Measurements from ENCODE around the gene RING1.

RING1 gene

DNA sequence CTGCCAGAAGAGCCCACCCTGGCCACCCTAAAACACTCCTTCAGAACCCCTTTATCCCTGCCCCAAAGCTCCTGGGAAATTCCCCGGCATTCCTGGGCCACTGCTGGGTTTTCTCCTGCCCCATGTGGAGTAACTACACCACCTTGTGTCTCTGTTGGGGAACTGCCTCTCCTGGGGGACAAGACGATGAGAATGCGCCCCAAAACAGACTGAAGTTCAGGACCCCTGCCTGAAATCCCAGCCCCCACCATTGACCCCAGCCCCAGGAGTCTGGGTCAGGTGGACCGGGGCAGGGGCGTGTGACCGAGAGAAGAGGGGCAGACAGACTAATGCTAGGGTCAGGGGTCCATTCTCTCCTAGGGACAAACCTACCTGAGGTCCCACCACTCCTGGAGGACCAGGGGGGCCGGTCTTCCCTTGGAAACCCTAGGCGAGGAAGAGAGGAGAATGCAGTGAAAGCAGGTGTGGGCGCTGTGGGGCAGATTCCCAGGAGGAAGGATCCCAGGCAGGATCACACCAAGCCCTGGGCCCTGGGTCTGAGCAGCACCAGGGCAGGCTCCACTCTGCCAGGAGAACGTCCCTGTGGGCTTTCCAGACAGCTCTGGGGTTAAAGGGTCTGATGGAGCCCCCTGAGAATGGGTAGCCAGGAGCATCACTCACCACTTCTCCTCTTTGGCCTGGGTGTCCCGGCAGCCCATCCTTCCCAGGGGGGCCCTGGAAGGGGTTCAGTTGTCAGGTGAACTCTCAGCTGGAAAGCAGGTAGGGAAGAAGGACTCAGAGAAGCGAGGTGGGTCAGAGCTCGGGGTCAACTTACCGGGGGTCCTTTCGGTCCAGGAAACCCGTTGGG lies 35.4 kb upstream of the RING1 start:
- no peak for FAIRE-seq

DNA sequence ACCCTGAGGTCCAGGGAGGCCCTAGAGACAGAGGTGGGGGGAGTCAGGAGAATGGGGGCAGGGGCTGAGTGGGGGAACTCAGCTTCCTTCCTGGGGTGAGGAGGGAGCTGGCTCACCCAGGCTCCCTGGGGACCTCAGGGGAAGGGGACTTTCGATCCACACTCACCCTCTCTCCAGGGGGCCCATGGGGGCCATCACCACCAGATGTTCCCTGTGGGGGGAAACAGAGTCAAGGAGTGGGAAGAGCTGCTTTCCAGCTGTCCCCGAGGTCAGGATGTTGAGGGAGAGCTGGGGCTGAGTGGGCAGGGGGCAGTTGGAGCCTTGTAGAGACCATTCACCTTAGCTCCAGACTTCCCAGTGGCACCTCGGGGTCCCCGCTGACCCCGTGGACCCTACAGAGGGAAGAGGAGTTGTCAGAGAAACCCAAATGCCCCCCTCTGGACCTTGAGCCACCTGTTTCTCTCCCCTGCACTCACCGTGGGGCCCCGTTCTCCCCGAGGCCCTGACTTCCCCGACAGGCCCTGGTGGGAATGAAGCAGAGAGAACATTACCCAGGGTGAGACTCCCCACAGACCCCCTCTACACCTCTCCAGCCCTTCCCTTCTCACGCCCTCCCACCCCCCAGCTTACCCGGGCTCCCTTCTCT lies 34.6 kb upstream of the RING1 start:
- FAIRE-seq: no peak

DNA sequence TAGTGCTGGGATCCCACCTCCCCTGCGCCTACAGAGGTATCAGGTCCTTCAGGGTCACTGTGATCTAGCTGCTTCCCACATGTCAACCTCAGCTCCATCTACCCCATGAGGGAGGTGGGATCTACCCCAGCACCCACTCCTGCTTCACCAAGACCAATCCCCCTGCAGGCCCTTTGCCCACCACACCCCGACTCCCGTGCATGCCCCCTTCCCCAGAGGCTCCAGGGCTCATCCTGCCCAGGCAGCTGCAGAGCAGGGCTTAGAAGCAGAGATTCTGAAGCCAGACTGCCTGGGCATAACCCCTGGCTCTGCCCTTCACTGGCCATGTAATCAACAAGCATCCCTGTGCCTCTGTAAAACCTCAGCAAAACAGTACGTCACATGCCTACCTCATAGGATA lies 33.5 kb upstream of the RING1 start:
- FAIRE-seq: no peak

DNA sequence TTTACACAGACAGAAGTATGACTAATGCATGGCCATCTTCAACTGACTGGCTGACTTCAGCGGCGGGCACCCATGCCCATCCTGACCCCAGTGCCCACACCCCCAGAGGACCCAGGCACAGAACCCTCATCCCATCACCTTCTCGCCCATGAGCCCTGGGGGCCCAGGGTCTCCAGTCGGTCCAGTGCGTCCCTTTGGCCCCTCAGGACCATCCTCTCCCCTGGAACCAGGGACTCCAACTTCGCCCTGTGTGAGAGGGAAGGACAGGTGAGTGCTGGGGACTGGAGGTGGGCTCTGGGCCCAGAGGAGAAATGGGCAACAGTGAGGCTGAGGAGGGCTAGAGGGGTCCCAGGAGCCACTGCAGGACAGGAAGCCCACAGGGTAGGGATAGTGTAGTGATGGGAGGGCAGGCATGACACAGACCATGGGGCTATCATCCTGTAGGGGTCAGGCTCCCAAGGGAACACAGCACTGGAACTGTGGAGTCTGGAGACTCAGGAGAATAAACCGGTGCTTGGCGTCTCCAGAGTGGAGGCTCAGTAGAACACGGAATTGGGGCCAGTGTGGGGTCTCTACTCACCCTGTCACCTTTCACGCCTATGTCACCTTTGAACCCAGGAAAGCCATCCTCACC lies 32.7 kb upstream of the RING1 start:
- FAIRE-seq: no peak

DNA sequence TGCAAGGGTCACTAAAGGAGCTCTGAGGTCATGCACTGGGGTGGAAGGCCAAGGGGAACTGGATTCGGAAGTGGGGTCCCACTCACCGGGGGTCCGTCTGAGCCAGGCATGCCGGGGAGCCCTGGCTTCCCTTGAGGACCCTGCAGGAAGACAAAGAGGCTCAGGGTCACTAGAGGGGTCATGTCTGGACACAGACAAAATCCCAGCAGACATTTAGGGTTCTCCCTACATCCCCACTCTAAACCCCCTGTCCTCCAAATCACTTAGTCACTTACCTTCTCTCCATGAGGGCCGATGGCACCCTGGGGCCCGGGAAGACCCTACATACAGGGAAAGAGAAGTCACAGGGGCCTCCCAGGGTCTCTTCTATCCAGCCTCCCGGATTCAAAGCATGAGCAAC lies 31.4 kb upstream of the RING1 start:
- FAIRE-seq: no peak

DNA sequence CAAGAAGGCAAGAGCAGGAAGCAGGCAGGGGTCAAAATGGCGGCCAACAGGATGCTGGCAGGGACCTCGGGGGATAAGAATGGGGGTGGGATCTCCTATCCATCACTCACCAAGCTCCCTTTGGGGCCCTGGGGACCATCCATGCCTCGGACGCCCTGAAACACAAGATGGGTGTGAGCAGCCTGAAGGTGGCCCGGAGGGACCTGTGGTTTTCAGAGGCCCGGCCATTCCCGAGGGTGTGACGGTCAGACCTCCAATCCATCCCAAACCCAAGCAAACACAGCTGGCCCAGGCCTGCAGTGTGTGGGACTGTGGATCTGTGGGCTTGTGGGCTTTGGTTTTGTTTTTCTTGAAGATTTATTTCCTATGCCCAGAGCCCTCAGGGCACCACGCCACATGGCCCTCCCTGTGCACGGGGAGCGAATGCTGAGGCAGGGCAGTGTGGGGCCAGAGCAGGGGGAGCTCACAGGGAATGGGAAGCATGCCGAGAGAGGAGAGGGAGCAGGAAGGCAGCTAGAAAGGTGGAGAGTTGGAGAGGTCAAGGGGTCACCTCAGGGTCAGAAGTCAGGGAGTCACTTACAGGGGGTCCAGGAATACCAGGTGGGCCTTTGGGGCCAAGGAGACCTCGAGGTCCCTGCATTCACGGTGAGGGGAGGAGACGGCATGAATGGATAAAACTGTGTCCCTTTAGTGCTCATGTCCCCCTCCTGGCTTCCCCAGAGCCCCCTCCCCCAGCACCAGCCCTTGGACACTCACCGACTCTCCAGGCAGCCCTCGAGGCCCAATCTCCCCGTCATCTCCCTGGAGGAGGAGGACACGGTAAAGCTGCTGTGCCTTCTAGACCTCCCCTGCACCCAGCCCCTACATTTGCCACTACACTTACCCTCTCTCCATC lies 30.5 kb upstream of the RING1 start:
- no peak for FAIRE-seq

DNA sequence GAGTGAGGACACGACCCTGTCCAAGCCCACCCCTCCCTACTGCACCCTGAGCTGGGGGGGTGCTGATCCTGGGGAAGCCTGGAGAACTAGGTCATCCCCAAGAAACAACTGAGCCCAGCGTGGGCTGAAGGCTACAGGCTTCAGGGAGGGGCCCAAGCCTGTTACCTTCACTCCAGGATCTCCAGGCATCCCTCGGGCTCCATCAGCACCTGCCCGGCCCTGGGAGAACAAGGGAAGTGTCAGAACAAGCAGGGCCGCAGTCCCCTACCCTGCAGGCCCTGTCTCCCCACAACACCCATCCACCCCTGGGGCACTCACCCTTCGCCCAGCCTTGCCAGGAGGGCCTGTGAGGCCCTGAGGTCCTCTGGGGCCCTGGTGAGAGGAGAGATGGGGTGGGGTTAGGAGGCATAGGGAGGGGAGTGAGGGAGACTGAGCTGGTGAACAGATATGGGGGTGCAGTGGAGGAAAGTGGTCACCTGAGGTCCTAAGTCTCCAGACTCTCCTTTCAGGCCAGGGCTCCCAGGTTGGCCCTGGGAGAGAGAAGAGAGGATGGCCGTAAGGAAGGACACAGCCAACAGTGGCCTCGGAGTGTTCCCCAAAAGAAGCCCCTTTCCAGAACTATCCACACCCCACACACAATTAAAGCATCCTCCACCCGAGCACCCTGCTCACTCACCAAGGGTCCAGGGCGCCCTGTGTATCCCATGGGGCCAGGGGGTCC lies 29.4 kb upstream of the RING1 start:
- no peak for FAIRE-seq

DNA sequence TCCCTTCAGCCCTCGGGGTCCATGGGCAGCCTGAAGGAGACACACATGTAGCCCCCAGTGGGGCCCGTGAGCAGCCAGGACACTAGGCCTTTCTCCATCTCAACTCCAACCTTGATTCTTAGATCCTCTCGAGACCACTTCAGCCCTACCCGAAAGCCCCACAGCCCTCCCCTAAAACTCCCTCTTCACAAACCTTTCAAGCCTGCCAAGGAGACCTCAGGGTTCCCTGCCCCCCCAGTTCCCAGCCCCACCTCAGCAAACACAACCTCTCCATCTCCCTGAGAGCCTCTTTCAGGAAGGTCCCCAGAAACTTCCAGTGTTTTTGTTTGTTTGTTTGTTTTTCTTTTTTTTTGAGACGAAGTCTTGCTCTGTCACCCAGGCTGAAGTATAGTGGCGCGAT lies 27.2 kb upstream of the RING1 start:
- no peak for FAIRE-seq

DNA sequence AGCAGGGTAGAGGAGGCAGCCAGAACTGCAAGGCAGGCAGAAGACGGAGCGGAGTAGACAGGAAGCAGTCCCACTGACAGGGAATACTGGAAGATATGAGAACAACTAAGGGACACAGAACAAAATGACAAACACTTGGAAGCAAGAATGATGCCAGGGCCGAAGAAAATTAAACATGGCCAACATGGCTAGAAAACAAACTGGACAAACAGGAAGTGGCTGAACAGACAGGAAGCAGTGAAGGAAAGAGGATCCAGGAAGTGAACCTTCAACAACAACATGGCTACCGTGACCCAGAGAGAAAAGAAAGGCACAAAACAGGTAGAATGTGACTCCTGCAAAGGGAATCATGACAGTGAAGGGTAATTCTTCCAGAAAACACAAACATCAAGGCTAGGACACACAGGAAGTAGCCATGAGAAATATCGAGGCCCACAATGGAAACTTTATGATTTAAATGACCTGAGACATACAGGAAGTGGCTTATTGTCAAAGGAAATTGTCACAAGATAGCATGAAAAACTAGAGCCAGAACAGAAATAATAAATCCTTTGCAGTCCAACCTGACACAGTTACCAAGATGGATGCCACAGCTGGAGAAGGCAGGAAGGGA lies 25.1 kb upstream of the RING1 start:
- no peak for FAIRE-seq

DNA sequence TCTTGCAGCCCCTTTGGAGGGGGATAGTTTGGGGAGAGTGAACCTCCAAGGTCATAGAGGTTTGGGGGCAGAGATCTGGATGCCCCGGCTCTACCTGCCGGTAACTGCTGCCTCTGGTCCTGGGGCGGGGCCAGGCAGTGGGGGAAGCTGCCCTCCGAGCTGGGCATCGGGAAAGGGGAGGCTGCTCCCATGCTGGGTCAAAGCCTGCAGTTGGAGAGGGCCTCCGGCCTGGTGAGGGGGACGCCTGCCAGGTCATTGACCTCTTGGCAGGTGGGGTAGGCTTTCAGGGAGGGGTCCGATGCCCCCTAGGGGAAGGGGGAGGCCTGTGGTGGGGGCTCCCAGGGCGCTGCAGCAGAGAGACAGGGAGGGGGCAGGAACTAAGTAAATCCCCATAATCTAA lies 23.1 kb upstream of the RING1 start:
- no peak for FAIRE-seq

DNA sequence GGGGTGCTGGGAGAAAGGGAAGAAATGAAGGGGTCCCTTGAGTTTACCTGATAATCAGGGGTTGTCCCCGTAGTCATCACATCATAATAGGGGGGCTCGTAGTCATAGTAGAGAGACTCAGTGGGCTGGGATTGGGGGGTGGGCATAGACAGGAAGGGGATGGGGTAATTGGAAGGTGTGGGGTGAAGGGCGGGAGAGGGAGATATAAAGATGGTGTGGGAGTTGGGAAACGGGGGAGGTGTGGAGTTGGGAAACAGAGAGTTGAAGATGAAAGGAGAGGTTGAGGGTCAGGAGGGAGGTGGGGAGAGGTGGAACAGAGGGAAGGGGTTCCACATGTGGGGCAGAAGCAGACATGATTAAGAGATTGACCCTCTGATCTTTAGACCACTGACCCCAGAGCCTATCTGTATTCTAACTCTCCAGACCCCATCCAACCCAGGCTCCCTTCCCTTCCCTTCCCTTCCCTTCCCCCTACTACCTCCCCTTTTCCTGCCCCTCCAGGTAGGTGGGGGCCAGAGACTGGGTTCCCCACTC lies 22.6 kb upstream of the RING1 start:
- no peak for FAIRE-seq

DNA sequence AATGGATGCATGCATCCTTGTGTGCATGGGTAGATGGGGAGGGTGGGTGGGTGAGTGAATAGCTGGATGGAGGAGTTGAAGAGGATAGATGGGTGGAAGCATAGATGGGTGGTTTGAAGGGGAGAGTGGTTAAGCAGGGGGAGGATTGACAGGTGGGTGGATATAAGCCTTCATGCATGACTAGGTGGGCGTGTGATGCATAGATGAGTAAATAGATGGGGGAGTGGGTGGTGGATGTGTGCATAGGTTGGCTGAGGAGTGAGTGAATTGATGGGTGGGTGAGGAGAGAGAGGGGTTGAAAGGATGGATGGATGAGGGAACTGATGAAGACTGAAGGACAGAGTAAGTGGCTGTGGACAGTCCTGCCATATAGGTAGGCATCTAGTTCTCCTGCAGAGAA lies 20.5 kb upstream of the RING1 start:
- no peak for FAIRE-seq

DNA sequence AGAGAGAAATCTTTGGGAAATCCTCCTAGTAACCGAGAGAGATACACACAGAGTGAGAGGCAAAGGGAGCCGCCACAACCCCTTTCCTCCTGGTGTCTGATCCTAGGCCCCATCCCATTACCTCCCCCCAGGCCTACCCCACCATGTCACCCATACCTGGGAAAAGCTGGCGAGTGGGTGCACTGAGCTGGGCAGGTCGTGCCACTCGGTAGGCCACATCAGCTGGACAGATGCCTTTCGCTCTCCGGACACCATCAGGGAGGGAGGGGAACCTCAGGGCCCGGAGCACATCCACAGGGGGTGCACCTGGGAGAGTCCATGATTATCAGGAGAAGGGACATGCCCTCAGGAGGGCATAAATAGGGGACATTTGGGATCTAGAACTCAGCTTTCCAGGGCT lies 19.1 kb upstream of the RING1 start:
- FAIRE-seq: no peak

DNA sequence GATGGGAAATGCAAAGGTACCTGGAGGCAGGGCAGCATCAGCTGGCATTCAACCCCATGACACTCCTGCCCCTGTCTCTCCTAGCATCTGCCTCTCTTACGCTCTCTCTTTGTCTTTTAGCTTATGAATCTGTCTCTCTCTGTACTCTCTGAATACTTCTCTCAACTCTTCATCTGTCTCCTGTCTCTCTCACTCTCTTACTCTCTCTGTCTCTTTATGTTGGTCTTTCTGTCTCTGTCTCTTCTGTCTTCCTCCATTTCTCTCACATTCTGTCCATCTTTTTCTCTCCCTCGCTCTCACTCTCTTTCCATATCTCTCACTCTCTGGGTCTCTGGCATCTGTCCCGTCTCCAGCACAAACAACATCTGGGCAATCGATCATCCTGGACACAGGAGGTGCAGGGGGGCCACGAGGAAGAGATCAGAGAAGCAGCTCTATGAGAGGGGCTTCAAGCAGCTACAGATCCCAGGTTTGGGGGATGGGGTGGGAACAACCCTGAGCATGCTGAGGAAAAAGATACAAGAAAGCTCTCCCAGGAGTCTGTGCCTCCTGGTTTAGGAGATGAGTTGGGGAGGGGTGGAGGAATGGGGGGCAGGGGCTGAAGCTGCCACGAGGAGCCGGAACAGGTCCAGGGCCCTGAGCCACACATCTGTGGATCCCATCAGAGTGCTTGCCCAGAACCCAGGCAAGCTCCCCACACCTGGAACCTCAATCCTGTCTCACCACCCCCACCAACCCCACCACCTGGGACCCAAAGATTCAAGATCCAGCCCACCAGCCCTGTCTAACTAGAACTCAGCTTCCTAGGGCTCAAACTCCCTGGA lies 18.5 kb upstream of the RING1 start:
- FAIRE-seq: no peak

DNA sequence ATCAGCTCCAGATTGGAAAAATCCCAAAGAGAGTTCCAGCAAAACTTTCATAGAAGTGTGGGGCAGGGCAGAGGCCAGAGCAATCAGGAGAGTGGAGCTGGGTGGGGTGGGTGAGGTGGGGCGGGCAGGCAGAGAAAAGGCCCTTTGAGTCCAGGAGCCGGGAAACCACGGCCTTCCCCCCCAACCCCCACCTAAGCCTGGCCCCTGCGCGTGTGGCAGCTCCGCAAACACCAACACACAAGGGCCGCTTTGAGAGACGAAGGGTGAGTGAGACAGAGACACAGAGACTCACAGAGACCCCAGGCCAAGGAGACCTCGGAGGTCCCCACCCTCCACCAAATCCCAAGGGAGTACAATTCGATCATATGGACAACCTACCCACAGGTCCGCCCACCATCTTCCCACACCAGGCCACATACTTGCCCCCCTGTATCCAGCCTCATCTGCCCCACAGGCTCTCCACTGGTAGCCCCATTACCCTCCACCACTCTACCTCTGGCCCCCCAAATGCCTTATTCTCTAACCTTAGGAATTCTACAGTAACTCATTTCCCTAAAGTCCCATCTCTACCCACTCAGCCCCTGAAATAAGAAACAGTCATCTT lies 17.7 kb upstream of the RING1 start:
- FAIRE-seq: no peak

DNA sequence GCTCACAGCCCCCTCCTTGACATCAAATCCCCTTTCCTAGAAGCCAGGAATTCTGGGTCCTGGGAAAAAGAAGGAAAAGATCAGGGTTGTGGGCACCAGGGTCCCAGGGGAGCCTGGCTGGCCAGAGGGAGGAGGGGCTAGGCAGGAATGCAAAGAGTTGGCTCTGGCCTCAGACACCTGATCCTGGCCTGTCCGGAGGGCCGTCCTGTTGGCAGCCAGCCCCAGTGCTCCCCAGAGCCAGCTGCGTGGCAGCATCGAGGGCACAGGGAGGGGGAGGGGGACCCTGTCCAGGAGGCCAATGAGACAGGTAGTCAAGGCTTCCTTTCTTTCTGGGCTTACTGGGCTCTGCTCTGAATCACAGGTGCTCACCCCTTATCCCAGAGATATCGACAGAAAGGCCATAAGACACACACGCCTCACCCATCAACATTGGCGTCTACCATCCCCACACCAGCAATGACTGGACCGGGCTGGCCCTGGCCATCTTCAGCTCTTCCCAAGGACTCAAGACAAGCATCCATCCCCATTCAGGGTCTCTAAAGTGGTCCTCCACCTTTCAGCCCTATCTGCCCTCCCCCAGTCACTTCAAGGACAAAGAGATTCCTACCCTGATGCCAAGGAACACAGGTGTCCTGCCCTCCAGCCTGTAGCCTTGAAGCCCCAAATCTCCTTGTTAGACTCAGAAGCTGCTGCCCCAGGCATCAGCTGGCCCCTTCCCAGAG lies 16.8 kb upstream of the RING1 start:
- FAIRE-seq: no peak

DNA sequence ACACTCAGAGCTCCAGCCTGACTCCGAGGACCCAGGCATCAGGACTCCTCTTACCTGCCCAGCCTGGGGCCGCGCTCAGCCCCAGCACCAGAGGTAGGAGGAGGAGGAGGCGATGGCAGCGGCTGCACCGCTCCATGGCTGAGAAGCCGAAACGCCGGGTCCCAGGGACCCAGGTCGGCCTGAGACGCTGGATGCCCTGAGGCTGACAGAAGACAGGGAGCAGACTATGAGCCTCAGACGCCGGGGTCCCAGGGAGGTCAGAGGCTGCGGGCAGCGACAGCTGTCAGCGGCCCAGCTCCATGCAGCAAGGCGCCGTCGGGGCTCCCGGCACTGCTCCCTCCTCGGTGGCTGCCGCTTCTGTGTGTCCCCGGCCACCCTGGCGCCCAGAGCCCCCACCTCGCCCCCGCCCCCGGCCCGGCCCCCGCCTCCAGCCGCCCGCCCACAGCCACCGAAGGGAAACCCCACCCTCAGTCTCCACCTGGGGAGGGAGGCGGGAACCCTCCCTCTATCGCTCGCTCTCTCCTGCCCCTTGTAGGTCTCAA lies 16.1 kb upstream of the RING1 start, which contains the start of gene COL11A2:
TSS of gene COL11A2 (minus strand) at position 363 of the 542 bp plus-strand sequence. CDS start at position 136, 227 bp downstream.
- FAIRE-seq: no peak

DNA sequence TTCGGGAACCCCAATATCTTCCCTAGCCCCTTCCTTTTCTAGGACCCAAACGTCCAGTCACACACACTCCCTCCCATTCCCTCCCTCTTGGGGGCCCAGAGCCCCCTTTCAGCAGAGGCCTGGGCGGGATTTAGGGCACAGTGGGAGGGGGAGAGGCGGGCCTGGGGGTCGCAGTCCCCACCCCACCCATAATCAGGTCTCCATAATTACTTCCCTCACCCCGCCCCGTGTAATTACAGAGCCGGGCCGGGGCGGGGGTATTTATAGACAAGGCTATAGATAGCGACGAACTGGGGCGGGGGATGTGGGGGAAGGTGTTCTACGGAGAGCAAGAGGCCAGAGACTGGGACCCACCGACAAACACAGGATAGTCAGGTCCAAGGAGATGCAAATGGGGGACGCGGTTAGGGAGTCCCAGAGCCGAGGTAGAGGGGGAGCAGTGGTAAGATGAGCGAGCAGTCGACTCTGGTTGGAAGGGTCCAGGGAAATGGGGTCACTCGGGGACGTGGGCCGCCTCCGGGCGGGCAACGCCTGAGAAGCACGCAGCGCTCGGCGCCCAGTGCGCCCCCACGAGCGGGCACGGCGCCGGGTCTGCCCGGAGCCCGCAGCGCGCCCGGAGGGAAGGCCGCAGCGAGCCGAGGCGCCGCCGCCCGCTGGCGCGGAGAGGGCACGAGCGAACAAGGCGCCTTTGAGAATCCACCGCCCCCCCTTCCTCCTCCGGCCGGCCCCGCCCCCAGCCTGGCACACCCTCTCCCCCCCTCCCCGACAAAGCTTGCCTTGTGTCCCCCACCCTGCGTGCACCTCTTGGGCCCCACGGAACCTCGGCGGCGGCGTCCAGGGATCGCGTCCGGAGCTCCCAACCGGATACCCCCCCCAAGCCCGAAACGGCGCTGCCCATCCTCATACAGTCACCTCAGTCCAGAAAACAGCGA lies 15.4 kb upstream of the RING1 start:
- no peak for FAIRE-seq
